H9 (cell line): ENCODE data around the gene TOR4A. TPM values are rescaled to one million over a fixed set of nuclear protein-coding genes. Genes with fewer than 3 reads are reported as not detected.

Experiments
- DNase-seq: peaks from one replicate; pipeline ENCODE4 v3.0.0-alpha.2; 2017
- H2AFZ ChIP-seq: one replicate; pipeline ENCODE4 v1.6.1; 2013; ENCODE audit warnings: mild to moderate bottlenecking, low read length, control low read depth, moderate library complexity
- H2AK5ac ChIP-seq: 2 replicates; pipeline ENCODE4 v1.6.1; 2013; ENCODE audit warnings: low read length, control low read depth, mixed read lengths; ENCODE audit not compliant: insufficient read length
- H2BK120ac ChIP-seq: one replicate; pipeline ENCODE4 v1.6.1; 2013; ENCODE audit warnings: low read depth, mild to moderate bottlenecking, low read length, control low read depth, inconsistent platforms; ENCODE audit not compliant: poor library complexity, severe bottlenecking
- H2BK12ac ChIP-seq: 2 replicates; pipeline ENCODE4 v1.6.1; 2013; ENCODE audit warnings: low read length, control low read depth, mixed read lengths, low read depth; ENCODE audit not compliant: insufficient read length
- H2BK15ac ChIP-seq: 2 replicates; pipeline ENCODE4 v1.6.1; 2013; ENCODE audit warnings: low read depth, low read length, control low read depth
- H2BK20ac ChIP-seq: one replicate; pipeline ENCODE4 v1.6.1; 2013; ENCODE audit warnings: low read depth, mild to moderate bottlenecking, low read length, control low read depth, inconsistent platforms; ENCODE audit not compliant: poor library complexity, severe bottlenecking
- H2BK5ac ChIP-seq: 2 replicates; pipeline ENCODE4 v1.6.1; 2013; ENCODE audit warnings: low read length, control low read depth, mixed read lengths; ENCODE audit not compliant: insufficient read length
- H3K14ac ChIP-seq: 2 replicates; pipeline ENCODE4 v1.6.1; 2013; ENCODE audit warnings: low read length, control low read depth; ENCODE audit not compliant: insufficient read depth
- H3K18ac ChIP-seq: 2 replicates; pipeline ENCODE4 v1.6.1; 2013; ENCODE audit warnings: low read depth, mild to moderate bottlenecking, mixed read lengths, low read length, control low read depth; ENCODE audit not compliant: insufficient read length
- H3K23ac ChIP-seq: 2 replicates; pipeline ENCODE4 v1.6.1; 2013; ENCODE audit warnings: low read length, control low read depth, mixed read lengths, low read depth; ENCODE audit not compliant: insufficient read length
- H3K23me2 ChIP-seq: 2 replicates; pipeline ENCODE4 v1.6.1; 2013; ENCODE audit warnings: low read depth, mild to moderate bottlenecking, mixed read lengths, low read length, control low read depth; ENCODE audit not compliant: insufficient read length, poor library complexity, severe bottlenecking
- H3K27ac ChIP-seq: 2 replicates; pipeline ENCODE4 v1.5.1; 2013; ENCODE audit warnings: low read length, control low read depth, mixed read lengths, low read depth; ENCODE audit not compliant: insufficient read length
- H3K27me3 ChIP-seq: 2 replicates; pipeline ENCODE4 v1.6.1; 2013; ENCODE audit warnings: low read length, control low read depth, inconsistent platforms; ENCODE audit not compliant: insufficient read depth
- H3K4ac ChIP-seq: 2 replicates; pipeline ENCODE4 v1.6.1; 2013; ENCODE audit warnings: low read depth, mild to moderate bottlenecking, control low read depth, inconsistent platforms, low read length, moderate library complexity
- H3K4me1 ChIP-seq: 2 replicates; pipeline ENCODE4 v1.6.1; 2013; ENCODE audit warnings: low read length, control low read depth, inconsistent platforms; ENCODE audit not compliant: insufficient read depth
- H3K4me2 ChIP-seq: 2 replicates; pipeline ENCODE4 v1.6.1; 2013; ENCODE audit warnings: low read length, control low read depth, mixed read lengths; ENCODE audit not compliant: insufficient read length, insufficient read depth
- H3K56ac ChIP-seq: 2 replicates; pipeline ENCODE4 v1.6.1; 2013; ENCODE audit warnings: low read depth, mild to moderate bottlenecking, mixed read lengths, low read length, control low read depth; ENCODE audit not compliant: insufficient read length
- H3K79me1 ChIP-seq: 2 replicates; pipeline ENCODE4 v1.6.1; 2013; ENCODE audit warnings: low read depth, mild to moderate bottlenecking, moderate library complexity, low read length, control low read depth, inconsistent platforms; ENCODE audit not compliant: insufficient read depth, poor library complexity, severe bottlenecking
- H3K79me2 ChIP-seq: 2 replicates; pipeline ENCODE4 v1.6.1; 2013; ENCODE audit warnings: low read length, control low read depth, inconsistent platforms; ENCODE audit not compliant: insufficient read depth
- H3K9ac ChIP-seq: 2 replicates; pipeline ENCODE4 v1.6.1; 2013; ENCODE audit warnings: low read length, control low read depth, mixed read lengths; ENCODE audit not compliant: insufficient read length; ENCODE audit errors: extremely low read depth
- H3K9me3 ChIP-seq: one replicate; pipeline ENCODE4 v1.6.1; 2013; ENCODE audit warnings: low read depth, low read length, inconsistent platforms; ENCODE audit not compliant: control insufficient read depth
- H3T11ph ChIP-seq: one replicate; pipeline ENCODE4 v1.6.1; 2013; ENCODE audit warnings: mild to moderate bottlenecking, low read length, control low read depth, inconsistent platforms
- H4K20me1 ChIP-seq: one replicate; pipeline ENCODE4 v1.6.1; 2013; ENCODE audit not compliant: control insufficient read depth, insufficient read length, insufficient read depth
- H4K5ac ChIP-seq: 2 replicates; pipeline ENCODE4 v1.6.1; 2013; ENCODE audit warnings: low read depth, mild to moderate bottlenecking, mixed read lengths, low read length, control low read depth; ENCODE audit not compliant: insufficient read length
- H4K8ac ChIP-seq: replicated peaks from 2 replicates; pipeline ENCODE4 v1.6.1; 2013; ENCODE audit warnings: low read length, control low read depth, mixed read lengths, low read depth; ENCODE audit not compliant: insufficient read length
- H4K91ac ChIP-seq: 2 replicates; pipeline ENCODE4 v1.6.1; 2013; ENCODE audit warnings: low read depth, mild to moderate bottlenecking, moderate library complexity, mixed read lengths, low read length, control low read depth; ENCODE audit not compliant: insufficient read length
- H3K27ac Mint-ChIP-seq, 3 experiments: 2 replicates in 2 of 3; 3 replicates in 1 of 3; pipeline ENCODE4 v1.8.0; 2020 to 2021; ENCODE audit warnings: mixed read lengths in 3 of 3, mild to moderate bottlenecking in 1 of 3, moderate library complexity in 1 of 3
- H3K27me3 Mint-ChIP-seq: 2 replicates; pipeline ENCODE4 v1.8.0; 2021; ENCODE audit warnings: low read depth, mild to moderate bottlenecking, moderate library complexity, mixed read lengths
- H3K36me3 Mint-ChIP-seq, 3 experiments: 2 replicates in 2 of 3; 3 replicates in 1 of 3; pipeline ENCODE4 v1.8.0; 2020 to 2021; ENCODE audit warnings: low read depth in 3 of 3, mixed read lengths in 3 of 3; ENCODE audit not compliant: insufficient read depth in 1 of 3
- H3K4me1 Mint-ChIP-seq, 2 experiments: 2 replicates each; pipeline ENCODE4 v1.8.0; 2020; ENCODE audit warnings: mixed read lengths in 2 of 2
- H3K4me3 Mint-ChIP-seq, 2 experiments: 2 replicates in 1 of 2; 3 replicates in 1 of 2; pipeline ENCODE4 v1.8.0; 2020 to 2021; ENCODE audit warnings: mild to moderate bottlenecking in 2 of 2, mixed read lengths in 2 of 2, moderate library complexity in 1 of 2
- H3K9me3 Mint-ChIP-seq, 2 experiments: 2 replicates in 1 of 2; 3 replicates in 1 of 2; pipeline ENCODE4 v1.8.0; 2020; ENCODE audit warnings: mild to moderate bottlenecking in 2 of 2, mixed read lengths in 2 of 2, moderate library complexity in 1 of 2
- CTCF ChIP-seq: fragments of 200-600 bp; sonication (generic); conservative IDR thresholded peaks from 3 replicates; pipeline ENCODE4 v1.8.0; 2021; ENCODE audit warnings: antibody characterized with exemption, mild to moderate bottlenecking
- whole genome bisulfite sequencing: extraction: QIAGEN DNeasy Blood & Tissue Kit; methylation state at CpG from one replicate; pipeline ENCODE4 v1.1.7; 2013; ENCODE audit warnings: missing lambda C conversion rate, low lambda C conversion rate, mixed read lengths; ENCODE audit not compliant: insufficient read length; ENCODE audit errors: extremely low coverage; 5-methylcytosine and 5-hydroxymethylcytosine counted together
- total RNA-seq: library from RNA; stranded (reverse); gene quantifications from 2 replicates; pipeline ENCODE4 v1.2.1, GENCODE V29; 2021

The TOR4A gene
- total RNA-seq, 1 experiment from 2014 or later = 6.2 TPM

- H3K18ac ChIP-seq = no peak overlapping the region
- no peak overlapping the region for H4K8ac ChIP-seq
- no peak overlapping the region for H3T11ph ChIP-seq
- peaks cover 5% of the 10 kb centered on the region for H3K23me2 ChIP-seq
- no peak overlapping the region for H2BK20ac ChIP-seq
- H3K23ac ChIP-seq = no peak overlapping the region
- H2BK120ac ChIP-seq = no peak overlapping the region
- Mint-ChIP-seq H3K36me3 (peaks cover 0 to 2% (median 0%) of the 10 kb centered on the region in 3 experiments; a peak in 3 of 7 replicates), H3K27me3 (peaks cover 23% of the 10 kb centered on the region), H3K4me3 (peak overlapping the region; percentile 40 to 65; a peak in 3 of 5 replicates), H3K27ac (no peak overlapping the region), H3K4me1 (peaks cover 23 to 45% of the 10 kb centered on the region in 2 experiments), H3K9me3 (peaks cover 0 to 2% of the 10 kb centered on the region in 2 experiments; a peak in 3 of 5 replicates)
- H3K4me2 ChIP-seq = peak overlapping the region; percentile 36
- H3K79me1 ChIP-seq = no peaks in the 10 kb centered on the region
- no peak overlapping the region for H3K4ac ChIP-seq
- no peaks in the 10 kb centered on the region; the same call in 1 of the 2 replicates for H3K27me3 ChIP-seq
- H3K4me1 ChIP-seq = peaks cover 2% of the 10 kb centered on the region; the same call in 1 of the 2 replicates
- H4K20me1 ChIP-seq = no peaks in the 10 kb centered on the region
- DNase-seq = peak; percentile 52
- H4K91ac ChIP-seq = no peak overlapping the region
- H3K27ac ChIP-seq = no peak overlapping the region
- no peak overlapping the region; the same call in 1 of the 2 replicates for H2BK15ac ChIP-seq
- H4K5ac ChIP-seq = no peak overlapping the region
- no peaks in the 10 kb centered on the region for H3K9me3 ChIP-seq
- H2BK12ac ChIP-seq = no peak overlapping the region
- WGBS = no CpG with 5 or more reads among the region's 23 CpGs
- no peak overlapping the region for H3K56ac ChIP-seq
- no peak overlapping the region for H2AFZ ChIP-seq
- H3K14ac ChIP-seq = no peak overlapping the region
- H3K9ac ChIP-seq = no peak overlapping the region
- H3K79me2 ChIP-seq = no peaks in the 10 kb centered on the region
- H2BK5ac ChIP-seq = no peak overlapping the region
- no peak for TF ChIP-seq CTCF
- H2AK5ac ChIP-seq = no peak overlapping the region
These were observed 25.8 kb downstream of the TOR4A start for GRCh38 chr9:137303151-137303892.
